Heart right ventricle (tissue), 16 donors: ENCODE results near the gene PYGO2. TPM values are rescaled to one million over a fixed set of nuclear protein-coding genes. Genes with fewer than 3 reads are reported as not detected.
A peak's percentile ranks its signal among the peaks of the same experiment; 100 is the strongest.

Experiments used
- ATAC-seq, 8 donors: fragments of 200-7000 bp; cut with Tn5 transposase; one replicate each; pipeline ENCODE4 v1.9.1; 2020; ENCODE audit warnings: mild to moderate bottlenecking in 8 of 8, moderate library complexity in 8 of 8, moderate number of reproducible peaks in 1 of 8
- DNase-seq, 2 donors: peaks; one replicate each; pipeline ENCODE4 v3.0.0-alpha.2; 2020
- H3K27ac ChIP-seq, 10 donors: fragments of 200-600 bp; sonication (generic) in 2 of 10; one replicate each; pipeline versions ENCODE4 v1.5.0 to v1.8.0; 2020 to 2022; ENCODE audit warnings: mild to moderate bottlenecking in 3 of 10
- H3K27me3 ChIP-seq, 7 donors: fragments of 200-600 bp; one replicate each; pipeline ENCODE4 v1.8.0; 2021 to 2022; ENCODE audit warnings: mild to moderate bottlenecking in 2 of 7
- H3K36me3 ChIP-seq, 9 donors: fragments of 200-600 bp; sonication (generic) in 1 of 9; one replicate each; pipeline versions ENCODE4 v1.5.0 to v1.8.0; 2020 to 2022; ENCODE audit warnings: mild to moderate bottlenecking in 2 of 9
- H3K4me1 ChIP-seq, 9 donors: fragments of 200-600 bp; sonication (generic) in 1 of 9; one replicate each; pipeline versions ENCODE4 v1.5.0 to v1.8.0; 2020 to 2022; ENCODE audit warnings: mild to moderate bottlenecking in 4 of 9
- H3K4me3 ChIP-seq, 10 donors: fragments of 200-600 bp; sonication (generic) in 2 of 10; one replicate each; pipeline versions ENCODE4 v1.5.0 to v1.8.0; 2020 to 2022; ENCODE audit warnings: mild to moderate bottlenecking in 7 of 10, moderate library complexity in 2 of 10
- H3K9me3 ChIP-seq, 11 donors: fragments of 200-600 bp in 10 of 11; sonication (generic) in 2 of 11; one replicate each; pipeline versions ENCODE4 v1.5.0 to v1.8.0; 2013 to 2022; ENCODE audit warnings: mild to moderate bottlenecking in 2 of 11, control low read depth in 1 of 11, moderate library complexity in 1 of 11
- WGBS, 2 donors: extraction: QIAGEN DNeasy Blood & Tissue Kit; methylation state at CpG; one replicate each; pipeline ENCODE4 v1.1.7; 2013; ENCODE audit warnings: inconsistent platforms in 1 of 2; 5-methylcytosine and 5-hydroxymethylcytosine counted together
- intact Hi-C, 10 donors: fragments of 100-400 bp; cut with DNase I; formaldehyde crosslinking; loops; one replicate each; pipeline versions ENCODE4 v1.11.1 to v1.14.2; 2022
- polyA plus RNA-seq, 2 donors: library from polyadenylated mRNA; stranded (reverse); fragments of 200-250 nt; gene quantifications; one replicate each; pipeline ENCODE4 v1.2.3, GENCODE V29; 2013
- total RNA-seq, 10 donors: library from RNA; stranded (reverse); fragmentation: NEBNext Ultra II Directional in 3 of 10; extraction: Animal tissue kit (Norgen Biotek cat#: 25700) in 3 of 10; gene quantifications; one replicate each; pipeline versions ENCODE4 v1.2.1 to v1.2.4, GENCODE V29; 2021 to 2023
- TF ChIP-seq, protein P1 (sequence below), 9 donors: fragments of 200-600 bp; sonication (generic) in 2 of 9; IDR thresholded peaks; one replicate each; pipeline versions ENCODE4 v1.5.0 to v1.8.0; 2021 to 2022; ENCODE audit warnings: antibody characterized with exemption in 9 of 9, mild to moderate bottlenecking in 5 of 9, moderate library complexity in 1 of 9
- donor health status: Arrhythmogenic right ventricular cardiomyopathy.
- donor health status: ischemic (EF 13 %, LVEDD 7.1; RV severe dilation, severe dysfunction).
- donor health status: healthy with polysubstance abuse.
- donor health status: DM: no; HTN: yes; CAD: no.
- donor health status: DM: no; HTN: no; CAD: no.
- donor health status: ischemic (EF 25% LVEDD 6.9; RV normal size, moderate dysfunction).
- donor health status: ischemic (EF 25% LVEDD 5.7; RV mildly dilated, moderate dysfunction).
- donor health status: healthy.
- donor health status: DM: yes; HTN: yes; CAD: no.
- donor health status: Ischemic cardiomyopathy.
- donor health status: ischemic (EF 35%, LVEDD 5.7; RV mildly dilated, moderate dysfunction).
- donor health status: nonischemic (EF 11% LVEDD 7.7; RV severe dilation, severe dysfunction).
- donor health status: DM: yes; HTN: yes; CAD: no.
- donor health status: PGD.
- donor health status: ischemic (EF 29% LVEDD 5.4; RV normal size, mild dysfunction).
- donor health status: nonischemic (EF 23%, LVEDD 6.1; RV moderate dilation, normal function).

Gene PYGO2
- total and polyA plus RNA-seq, 12 donors, result 8.8 to 18.0 (median 13.8) TPM

DNA sequence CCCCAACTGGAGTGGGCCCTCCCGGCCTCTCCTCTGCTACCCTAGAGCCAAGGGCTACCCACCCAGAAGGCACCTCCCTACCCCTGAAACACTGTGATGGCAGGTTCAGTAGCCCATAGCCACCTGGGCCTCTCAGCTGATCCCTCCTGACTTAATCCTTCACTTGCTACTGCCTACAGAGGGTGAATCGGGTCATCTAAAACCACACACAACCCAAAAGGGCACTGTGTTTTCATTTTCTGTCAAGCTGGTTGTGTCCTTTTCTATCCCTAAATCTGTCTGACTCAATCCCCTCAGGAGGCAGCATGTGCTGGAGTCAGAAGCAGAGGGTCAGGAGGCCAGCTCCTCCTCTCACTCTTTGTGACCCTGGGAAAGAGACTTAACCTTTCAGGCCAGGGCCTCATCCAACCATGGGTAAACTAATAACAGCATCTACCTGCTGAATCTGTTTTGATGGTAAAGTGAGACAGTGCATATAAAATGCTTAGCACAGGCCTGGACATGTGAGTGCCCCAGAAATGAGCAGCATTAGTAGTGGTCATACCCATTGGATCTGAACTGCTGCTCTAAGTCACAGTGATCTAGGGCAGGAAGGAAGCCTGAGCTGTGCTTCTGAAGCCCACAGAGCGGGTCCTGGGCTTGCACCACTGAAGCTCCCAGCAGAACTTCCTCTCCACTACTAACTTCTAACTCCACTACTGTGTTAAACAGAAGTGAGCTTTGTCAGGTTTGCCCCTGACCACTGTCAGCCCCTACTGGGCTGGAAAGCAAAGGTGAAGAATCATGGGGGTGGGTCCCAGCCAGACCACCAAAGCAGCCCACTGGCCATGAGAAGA lies 36.0 kb downstream of the PYGO2 start:
- Histone ChIP-seq H3K4me1 (peaks cover 0 to 7% (median 0%) of the 10 kb centered on the region in 9 donors), H3K27me3 (no peaks in the 10 kb centered on the region), H3K9me3 (no peaks in the 10 kb centered on the region), H3K4me3 (no peak overlapping the region), H3K27ac (no peak overlapping the region), H3K36me3 (peaks cover 0 to 84% (median 32%) of the 10 kb centered on the region in 9 donors)
- ATAC-seq, result peak in 2 of 8 donors; percentile 12 to 13
- no peak for DNase-seq
- TF ChIP-seq, protein P1, sequence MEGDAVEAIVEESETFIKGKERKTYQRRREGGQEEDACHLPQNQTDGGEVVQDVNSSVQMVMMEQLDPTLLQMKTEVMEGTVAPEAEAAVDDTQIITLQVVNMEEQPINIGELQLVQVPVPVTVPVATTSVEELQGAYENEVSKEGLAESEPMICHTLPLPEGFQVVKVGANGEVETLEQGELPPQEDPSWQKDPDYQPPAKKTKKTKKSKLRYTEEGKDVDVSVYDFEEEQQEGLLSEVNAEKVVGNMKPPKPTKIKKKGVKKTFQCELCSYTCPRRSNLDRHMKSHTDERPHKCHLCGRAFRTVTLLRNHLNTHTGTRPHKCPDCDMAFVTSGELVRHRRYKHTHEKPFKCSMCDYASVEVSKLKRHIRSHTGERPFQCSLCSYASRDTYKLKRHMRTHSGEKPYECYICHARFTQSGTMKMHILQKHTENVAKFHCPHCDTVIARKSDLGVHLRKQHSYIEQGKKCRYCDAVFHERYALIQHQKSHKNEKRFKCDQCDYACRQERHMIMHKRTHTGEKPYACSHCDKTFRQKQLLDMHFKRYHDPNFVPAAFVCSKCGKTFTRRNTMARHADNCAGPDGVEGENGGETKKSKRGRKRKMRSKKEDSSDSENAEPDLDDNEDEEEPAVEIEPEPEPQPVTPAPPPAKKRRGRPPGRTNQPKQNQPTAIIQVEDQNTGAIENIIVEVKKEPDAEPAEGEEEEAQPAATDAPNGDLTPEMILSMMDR (IDR thresholded peaks at IDR 0.05), result no peak
- intact Hi-C loops, result no loop called here
- 89 to 91% methylated on average over 3 of the region's 3 CpGs for WGBS, 2 donors

DNA sequence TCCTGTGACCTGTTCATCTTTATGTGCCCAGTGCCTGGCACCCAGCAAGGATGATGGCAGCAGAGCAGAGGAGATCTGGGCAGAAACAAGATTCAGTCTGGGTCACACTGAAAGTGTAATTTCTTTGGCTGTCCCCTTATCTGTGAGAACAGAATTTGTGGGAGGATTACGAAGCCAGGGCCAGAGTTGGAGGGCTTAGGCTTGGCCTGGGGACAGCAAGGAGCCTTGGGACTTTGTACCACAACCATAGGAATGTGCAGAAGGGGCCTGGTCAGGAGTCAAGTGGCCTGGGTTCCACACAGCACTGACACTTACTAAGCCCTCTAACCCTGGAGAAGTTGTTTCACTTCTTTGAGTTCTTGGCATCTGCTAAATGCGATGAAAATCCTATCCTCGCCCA lies 37.9 kb downstream of the PYGO2 start:
- TF ChIP-seq, protein P1 (IDR thresholded peaks at IDR 0.05), result no peak
- DNase-seq, result no peak
- H3K27me3 ChIP-seq, result no peaks in the 10 kb centered on the region
- intact Hi-C loops, result no loop called here
- H3K4me3 ChIP-seq, result no peak overlapping the region
- H3K9me3 ChIP-seq, result no peaks in the 10 kb centered on the region
- ATAC-seq, result no peak
- H3K36me3 ChIP-seq, result peaks cover 0 to 82% (median 27%) of the 10 kb centered on the region in 9 donors
- no peak overlapping the region for H3K27ac ChIP-seq
- 93 to 98% methylated on average over 3 of the region's 3 CpGs for WGBS, 2 donors
- peaks cover 0 to 7% (median 0%) of the 10 kb centered on the region in 9 donors for H3K4me1 ChIP-seq

DNA sequence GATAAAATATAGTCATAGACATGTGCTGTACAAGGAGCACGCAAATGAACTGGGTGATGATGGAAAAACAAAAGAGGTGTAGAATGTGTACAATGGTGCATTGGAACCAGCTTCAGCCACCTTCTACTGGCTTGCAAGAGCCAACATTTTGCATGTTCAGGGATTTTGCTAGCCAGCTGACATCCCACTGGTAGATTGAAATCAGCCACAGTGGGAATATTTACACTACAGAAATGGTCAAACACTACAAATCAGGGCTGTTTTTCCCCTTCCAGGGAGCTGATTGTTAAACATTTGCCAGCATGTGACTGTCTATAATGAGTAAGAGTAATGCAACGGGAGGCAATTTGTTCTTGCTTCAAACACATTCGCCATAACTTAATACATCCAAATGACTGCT lies 48.3 kb downstream of the PYGO2 start:
- Histone ChIP-seq H3K36me3 (no peaks in the 10 kb centered on the region), H3K27ac (peak overlapping the region in 1 of 10 donors; percentile 54), H3K27me3 (no peaks in the 10 kb centered on the region), H3K4me3 (no peak overlapping the region), H3K4me1 (peaks cover 0 to 21% (median 5%) of the 10 kb centered on the region in 9 donors), H3K9me3 (peaks cover 0 to 7% (median 0%) of the 10 kb centered on the region in 11 donors)
- intact Hi-C loops, result no loop called here
- ATAC-seq (no peak), DNase-seq (no peak)
- WGBS, 2 donors, result 72 to 78% methylated on average over 3 of the region's 3 CpGs
- TF ChIP-seq, protein P1 (IDR thresholded peaks at IDR 0.05), result no peak

DNA sequence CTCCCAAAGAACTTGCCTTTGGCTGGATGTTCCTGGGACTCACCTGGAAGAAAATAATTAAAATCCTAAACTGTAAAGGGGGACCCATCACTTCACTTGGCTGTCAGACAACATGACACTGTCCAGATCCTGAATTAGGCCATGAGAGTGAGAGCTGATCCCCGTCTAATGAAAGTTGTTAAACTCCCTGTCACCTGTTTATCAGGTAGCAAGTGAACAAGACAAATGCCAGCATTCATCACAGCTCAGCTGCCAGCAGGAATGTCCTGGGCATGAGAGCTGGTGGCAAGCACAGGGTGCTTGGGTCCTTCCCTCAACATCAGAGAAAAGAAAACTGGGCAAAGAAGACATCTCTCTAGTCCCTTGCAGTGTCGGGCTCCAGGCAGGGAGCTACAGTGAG lies 48.8 kb downstream of the PYGO2 start:
- intact Hi-C loops, result loop anchor here in 1 of 10 donors (1.0 kb wide), 1 partner anchor 24 kb away; the partner anchor contains the start of gene PMVK
- peak overlapping the region in 3 of 10 donors; percentile 41 to 58 (median 54) for H3K27ac ChIP-seq
- 41 to 57% methylated on average over 2 of the region's 2 CpGs for WGBS, 2 donors

More for the DNA sequence above, 48.8 kb downstream of the PYGO2 start:
- TF ChIP-seq, protein P1 (IDR thresholded peaks at IDR 0.05), result no peak
- Histone ChIP-seq H3K9me3 (peaks cover 0 to 11% (median 0%) of the 10 kb centered on the region in 11 donors), H3K27me3 (no peaks in the 10 kb centered on the region), H3K36me3 (no peaks in the 10 kb centered on the region), H3K4me3 (no peak overlapping the region), H3K4me1 (peaks cover 0 to 21% (median 5%) of the 10 kb centered on the region in 9 donors)
- ATAC-seq (peak; percentile 62 to 82 (median 71)), DNase-seq (peak in 1 of 2 donors; percentile 44)
